Loucy (cell line): ENCODE measurements around the gene PTGR3.

Experiments
- H2AFZ ChIP-seq: fragments of 200-600 bp; sonication (generic); 2 replicates; pipeline ENCODE4 v1.6.0; 2016; ENCODE audit warnings: antibody characterized with exemption, mild to moderate bottlenecking, low read length, moderate library complexity
- H3F3A ChIP-seq: fragments of 200-600 bp; 2 replicates; pipeline ENCODE4 v1.6.0; 2016; ENCODE audit warnings: antibody characterized with exemption, low read depth, mild to moderate bottlenecking
- H3K27me3 ChIP-seq: fragments of 200-600 bp; sonication (generic); 2 replicates; pipeline ENCODE4 v1.6.1; 2014; ENCODE audit warnings: low read length, mild to moderate bottlenecking; ENCODE audit not compliant: insufficient read depth, poor library complexity, severe bottlenecking
- H3K36me3 ChIP-seq: fragments of 200-600 bp; sonication (generic); 2 replicates; pipeline ENCODE4 v1.6.1; 2016; ENCODE audit warnings: low read length; ENCODE audit not compliant: insufficient read depth
- H3K4me1 ChIP-seq: fragments of 200-600 bp; sonication (generic); 2 replicates; pipeline ENCODE4 v1.5.1; 2014; ENCODE audit warnings: low read length, mild to moderate bottlenecking; ENCODE audit not compliant: insufficient read depth, poor library complexity, severe bottlenecking
- H3K4me2 ChIP-seq: fragments of 200-600 bp; sonication (generic); 2 replicates; pipeline ENCODE4 v1.6.0; 2014; ENCODE audit warnings: antibody characterized with exemption, low read length, low read depth, mild to moderate bottlenecking; ENCODE audit not compliant: poor library complexity, severe bottlenecking
- H3K4me3 ChIP-seq: fragments of 200-600 bp; sonication (generic); 2 replicates; pipeline ENCODE4 v1.5.1; 2014; ENCODE audit warnings: low read length, mild to moderate bottlenecking, mixed read lengths; ENCODE audit not compliant: poor library complexity, severe bottlenecking
- H3K79me2 ChIP-seq: fragments of 200-600 bp; sonication (generic); 2 replicates; pipeline ENCODE4 v1.6.1; 2014; ENCODE audit warnings: low read length; ENCODE audit not compliant: insufficient read depth
- H3K9ac ChIP-seq: fragments of 200-600 bp; sonication (generic); 2 replicates; pipeline ENCODE4 v1.6.0; 2014; ENCODE audit warnings: mild to moderate bottlenecking, low read depth, low read length, moderate library complexity; ENCODE audit not compliant: poor library complexity, severe bottlenecking
- H3K9me2 ChIP-seq: fragments of 200-600 bp; sonication (generic); replicated peaks from 2 replicates; pipeline ENCODE4 v1.6.1; 2016; ENCODE audit warnings: low read depth, low read length, mixed read lengths
- H3K9me3 ChIP-seq: fragments of 200-600 bp; sonication (generic); 2 replicates; pipeline ENCODE4 v1.6.1; 2014; ENCODE audit warnings: mild to moderate bottlenecking, antibody characterized with exemption, low read length, low read depth; ENCODE audit not compliant: insufficient read depth
- H4K20me1 ChIP-seq: fragments of 200-600 bp; sonication (generic); 2 replicates; pipeline ENCODE4 v1.6.0; 2014; ENCODE audit warnings: antibody characterized with exemption, low read length, mild to moderate bottlenecking; ENCODE audit not compliant: insufficient read depth, poor library complexity, severe bottlenecking
- EZH2phosphoT487 ChIP-seq: fragments of 200-600 bp; IDR thresholded peaks from 2 replicates; pipeline ENCODE4 v1.6.1; 2018; ENCODE audit warnings: antibody characterized with exemption, mild to moderate bottlenecking, moderate library complexity, borderline replicate concordance
- TF ChIP-seq, protein P1 (sequence below): fragments of 200-600 bp; sonication (generic); conservative IDR thresholded peaks from 2 replicates; pipeline ENCODE4 v1.5.1; 2014; ENCODE audit warnings: mild to moderate bottlenecking, antibody characterized with exemption, low read length

PTGR3 gene

DNA sequence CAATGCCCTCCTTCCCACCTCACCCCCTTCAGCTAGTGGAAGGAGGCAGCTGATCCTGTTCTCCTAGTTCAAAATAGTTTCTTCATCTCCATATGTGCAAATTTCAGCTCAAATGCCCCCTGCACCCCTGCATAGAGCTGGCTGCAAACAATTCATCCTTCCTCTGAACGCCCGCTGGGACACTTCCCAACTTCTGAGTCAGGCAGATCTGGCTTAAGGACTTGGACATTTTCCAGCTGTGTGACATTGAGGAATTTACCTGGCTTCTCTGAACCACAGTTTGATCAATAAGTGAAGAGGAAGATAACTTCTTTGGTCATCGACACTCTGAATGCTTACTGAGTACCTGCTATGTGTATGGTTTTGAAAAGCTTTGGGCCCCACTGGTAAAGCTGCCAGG, 23.5 kb downstream of the PTGR3 start:
- Histone ChIP-seq H3K9me3 (no peaks in the 10 kb centered on the region), H2AFZ (no peak overlapping the region)

DNA sequence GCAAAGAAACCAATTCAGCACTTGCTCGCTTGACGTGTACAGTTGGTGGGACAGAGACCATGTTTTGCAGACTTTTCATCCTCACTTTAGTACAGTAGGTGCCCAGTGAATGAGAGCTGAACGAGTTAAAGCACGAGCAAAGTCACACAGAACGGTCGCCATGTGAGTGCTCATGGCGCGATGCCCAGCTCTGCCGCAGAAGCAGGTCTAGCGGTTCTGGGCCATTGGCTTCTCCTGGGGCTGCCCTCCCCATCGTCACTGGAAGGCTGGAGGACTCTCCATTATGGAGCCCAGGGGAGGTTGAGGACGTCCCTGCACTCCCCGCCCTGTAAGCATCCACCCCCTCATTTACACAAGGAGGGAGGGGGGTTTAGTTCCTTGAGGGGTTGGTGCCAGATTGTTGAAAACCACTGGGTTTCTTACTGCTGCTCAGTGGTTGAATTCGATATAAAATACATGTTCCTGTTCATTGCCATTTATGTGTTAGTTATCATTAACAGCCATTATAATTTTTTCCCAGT, 24.9 kb downstream of the PTGR3 start:
- H3K4me2 ChIP-seq: no peak overlapping the region
- no peak overlapping the region for H3K9ac ChIP-seq
- H3K9me3 ChIP-seq: no peaks in the 10 kb centered on the region
- H3K79me2 ChIP-seq: no peaks in the 10 kb centered on the region
- no peaks in the 10 kb centered on the region for H3F3A ChIP-seq
- H3K36me3 ChIP-seq: no peaks in the 10 kb centered on the region
- H3K27me3 ChIP-seq: no peaks in the 10 kb centered on the region
- TF ChIP-seq EZH2phosphoT487: no peak
- TF ChIP-seq, protein P1, sequence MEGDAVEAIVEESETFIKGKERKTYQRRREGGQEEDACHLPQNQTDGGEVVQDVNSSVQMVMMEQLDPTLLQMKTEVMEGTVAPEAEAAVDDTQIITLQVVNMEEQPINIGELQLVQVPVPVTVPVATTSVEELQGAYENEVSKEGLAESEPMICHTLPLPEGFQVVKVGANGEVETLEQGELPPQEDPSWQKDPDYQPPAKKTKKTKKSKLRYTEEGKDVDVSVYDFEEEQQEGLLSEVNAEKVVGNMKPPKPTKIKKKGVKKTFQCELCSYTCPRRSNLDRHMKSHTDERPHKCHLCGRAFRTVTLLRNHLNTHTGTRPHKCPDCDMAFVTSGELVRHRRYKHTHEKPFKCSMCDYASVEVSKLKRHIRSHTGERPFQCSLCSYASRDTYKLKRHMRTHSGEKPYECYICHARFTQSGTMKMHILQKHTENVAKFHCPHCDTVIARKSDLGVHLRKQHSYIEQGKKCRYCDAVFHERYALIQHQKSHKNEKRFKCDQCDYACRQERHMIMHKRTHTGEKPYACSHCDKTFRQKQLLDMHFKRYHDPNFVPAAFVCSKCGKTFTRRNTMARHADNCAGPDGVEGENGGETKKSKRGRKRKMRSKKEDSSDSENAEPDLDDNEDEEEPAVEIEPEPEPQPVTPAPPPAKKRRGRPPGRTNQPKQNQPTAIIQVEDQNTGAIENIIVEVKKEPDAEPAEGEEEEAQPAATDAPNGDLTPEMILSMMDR: no peak
- no peak overlapping the region for H3K4me3 ChIP-seq
- H2AFZ ChIP-seq: no peak overlapping the region
- H4K20me1 ChIP-seq: no peaks in the 10 kb centered on the region
- no peaks in the 10 kb centered on the region for H3K9me2 ChIP-seq
- H3K4me1 ChIP-seq: no peaks in the 10 kb centered on the region

More for the DNA sequence above, 23.5 kb downstream of the PTGR3 start:
- Histone ChIP-seq H3F3A (no peaks in the 10 kb centered on the region), H3K36me3 (no peaks in the 10 kb centered on the region), H3K9ac (no peak overlapping the region), H3K4me2 (no peak overlapping the region), H3K79me2 (no peaks in the 10 kb centered on the region), H3K4me1 (no peaks in the 10 kb centered on the region), H3K4me3 (no peak overlapping the region), H3K9me2 (no peaks in the 10 kb centered on the region), H3K27me3 (no peaks in the 10 kb centered on the region), H4K20me1 (no peaks in the 10 kb centered on the region)
- no peak for TF ChIP-seq EZH2phosphoT487
- TF ChIP-seq, protein P1: no peak

DNA sequence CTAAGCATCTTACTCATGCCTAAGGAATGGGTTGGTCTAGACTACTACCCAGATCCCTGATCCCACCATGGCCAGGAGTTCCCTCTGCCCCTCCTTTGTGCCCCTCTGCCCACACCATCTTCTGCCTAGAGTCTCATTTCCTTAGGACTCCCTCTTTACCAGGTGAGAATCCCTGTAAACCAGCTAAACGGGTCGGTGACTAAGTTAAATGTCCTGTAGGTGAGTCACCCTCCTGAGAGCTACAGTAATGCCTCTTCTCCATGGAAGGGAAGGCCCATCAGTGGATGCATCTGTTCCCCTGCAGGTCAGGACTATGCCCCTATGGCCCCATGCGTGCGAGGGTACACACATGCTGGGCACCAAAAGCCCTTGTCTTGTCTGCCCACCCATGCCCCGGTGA, 25.4 kb downstream of the PTGR3 start:
- Histone ChIP-seq H3K4me2 (no peak overlapping the region), H3F3A (no peaks in the 10 kb centered on the region)

More for the DNA sequence above, 25.4 kb downstream of the PTGR3 start:
- Histone ChIP-seq H3K27me3 (no peaks in the 10 kb centered on the region), H3K36me3 (no peaks in the 10 kb centered on the region), H4K20me1 (no peaks in the 10 kb centered on the region), H3K4me3 (no peak overlapping the region), H3K9ac (no peak overlapping the region), H2AFZ (no peak overlapping the region), H3K9me3 (no peaks in the 10 kb centered on the region), H3K4me1 (no peaks in the 10 kb centered on the region), H3K9me2 (no peaks in the 10 kb centered on the region), H3K79me2 (no peaks in the 10 kb centered on the region)
- TF ChIP-seq, protein P1: no peak
- no peak for TF ChIP-seq EZH2phosphoT487
